Measurements from ENCODE around the gene ODC1. TPM values are rescaled to one million over a fixed set of nuclear protein-coding genes. Genes with fewer than 3 reads are reported as not detected.

Gene ODC1
- total RNA-seq, 1 experiment from 2014 or later = 277 TPM

- Mint-ChIP-seq H3K36me3 (ENCODE audit: insufficient read depth, unreplicated experiment) (peaks cover 8% of the 10 kb centered on the region), H3K27me3 (ENCODE audit: insufficient read depth, unreplicated experiment) (no peaks in the 10 kb centered on the region), H3K4me1 (ENCODE audit: low read depth, unreplicated experiment) (no peaks in the 10 kb centered on the region), H3K9me3 (ENCODE audit: unreplicated experiment) (no peaks in the 10 kb centered on the region), H3K4me3 (ENCODE audit: unreplicated experiment) (no peak overlapping the region), H3K27ac (ENCODE audit: unreplicated experiment) (no peak overlapping the region)
- no peak for DNase-seq
- peaks cover 12% of the 10 kb centered on the region; the same call in 1 of the 2 replicates for H3K4me1 ChIP-seq
- POLR2A ChIA-PET = no interaction called here
- TF ChIP-seq CTCF (IDR thresholded peaks at IDR 0.05; ENCODE audit: insufficient read depth in 1 of 2, low read depth in 1 of 2, low read length in 1 of 2, severe bottlenecking in 1 of 2, unreplicated experiment in 1 of 2) = no peak
- intact Hi-C loops (cut with micrococcal nuclease; ENCODE audit: unreplicated experiment) = no loop called here
- no TSS peak for BruUV-seq (replicated peaks)
- H3K4me3 ChIP-seq (ENCODE audit: low read depth, low read length) = no peak overlapping the region
- CTCF ChIA-PET = interaction anchor here (0.7 kb wide), 1 partner anchor 16 kb away, joined by 3 read pairs; no protein-coding TSS in a partner anchor
- no peaks in the 10 kb centered on the region for H3K36me3 ChIP-seq (ENCODE audit: control insufficient read depth, insufficient read depth, low read length)
- H3K27me3 ChIP-seq (replicated peaks; ENCODE audit: control insufficient read depth, insufficient read depth, low read length) = no peaks in the 10 kb centered on the region
- H3K9me3 ChIP-seq = no peaks in the 10 kb centered on the region
Measured at GRCh38 chr2:10392548-10392947, 55.6 kb downstream of the ODC1 start.

DNA sequence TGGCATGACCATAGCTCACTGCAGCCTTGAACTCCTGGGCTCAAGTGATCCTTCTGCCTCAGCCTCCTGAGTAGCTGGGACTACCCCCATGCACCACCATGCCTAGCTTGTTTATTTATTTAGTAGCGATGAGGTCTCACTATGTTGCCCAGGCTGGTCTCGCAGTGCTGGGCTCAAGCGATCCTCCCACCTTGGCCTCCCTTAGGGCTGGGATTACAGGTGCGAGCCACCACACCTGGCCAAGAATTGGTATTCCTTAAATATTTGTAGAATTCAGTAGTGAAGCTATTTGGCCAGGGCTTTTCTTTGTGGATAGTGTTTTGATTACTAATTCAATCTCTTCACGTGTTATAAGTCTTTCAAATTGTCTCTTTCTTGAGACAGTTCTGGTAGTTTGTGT is 56.0 kb downstream of the ODC1 start:
- Histone ChIP-seq H3K9me3 (no peaks in the 10 kb centered on the region), H3K27me3 (replicated peaks; ENCODE audit: control insufficient read depth, insufficient read depth, low read length) (no peaks in the 10 kb centered on the region), H3K4me3 (ENCODE audit: low read depth, low read length) (no peak overlapping the region), H3K36me3 (ENCODE audit: control insufficient read depth, insufficient read depth, low read length) (no peaks in the 10 kb centered on the region), H3K4me1 (peaks cover 12% of the 10 kb centered on the region; the same call in 1 of the 2 replicates)
- DNase-seq = no peak
- POLR2A ChIA-PET = no interaction called here
- no peak overlapping the region for H3K27ac Mint-ChIP-seq (ENCODE audit: unreplicated experiment)
- H3K27me3 Mint-ChIP-seq (ENCODE audit: insufficient read depth, unreplicated experiment) = no peaks in the 10 kb centered on the region
- TF ChIP-seq CTCF (IDR thresholded peaks at IDR 0.05; ENCODE audit: insufficient read depth in 1 of 2, low read depth in 1 of 2, low read length in 1 of 2, severe bottlenecking in 1 of 2, unreplicated experiment in 1 of 2) = no peak
- H3K4me3 Mint-ChIP-seq (ENCODE audit: unreplicated experiment) = no peak overlapping the region
- peaks cover 8% of the 10 kb centered on the region for H3K36me3 Mint-ChIP-seq (ENCODE audit: insufficient read depth, unreplicated experiment)
- intact Hi-C loops (cut with micrococcal nuclease; ENCODE audit: unreplicated experiment) = no loop called here
- no TSS peak for BruUV-seq (replicated peaks)
- no peaks in the 10 kb centered on the region for H3K9me3 Mint-ChIP-seq (ENCODE audit: unreplicated experiment)
- CTCF ChIA-PET = interaction anchor here (0.7 kb wide), 1 partner anchor 17 kb away, joined by 3 read pairs; no protein-coding TSS in a partner anchor
- no peaks in the 10 kb centered on the region for H3K4me1 Mint-ChIP-seq (ENCODE audit: low read depth, unreplicated experiment)

DNA sequence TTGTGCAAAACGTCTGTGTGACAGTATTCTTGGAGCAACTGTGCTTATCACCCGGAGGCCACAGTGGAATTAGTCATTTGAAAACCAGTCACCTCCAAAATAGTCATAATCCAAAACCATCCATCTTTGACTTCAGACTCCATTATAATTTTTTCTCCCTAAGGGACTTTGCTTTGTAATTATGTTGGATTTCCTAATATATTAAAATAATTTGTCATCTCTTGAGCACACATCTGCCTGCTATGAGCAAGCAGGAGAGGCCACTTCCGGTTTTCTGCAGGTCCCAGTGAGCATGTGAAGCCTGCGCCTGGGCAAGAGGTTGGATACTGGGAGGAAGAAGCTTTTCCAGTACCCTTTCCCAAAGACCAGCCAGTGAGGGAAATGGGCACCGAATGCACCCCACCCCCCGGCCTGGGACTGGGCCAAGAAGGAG is 57.7 kb downstream of the ODC1 start:
- CTCF ChIA-PET = interaction anchor here (2.0 kb wide), 1 partner anchor 19 kb away, joined by 6 read pairs; no protein-coding TSS in a partner anchor
- no peak for TF ChIP-seq CTCF (IDR thresholded peaks at IDR 0.05; ENCODE audit: insufficient read depth in 1 of 2, low read depth in 1 of 2, low read length in 1 of 2, severe bottlenecking in 1 of 2, unreplicated experiment in 1 of 2)
- peaks cover 14% of the 10 kb centered on the region; the same call in 1 of the 2 replicates for H3K4me1 ChIP-seq

More for the DNA sequence above, 57.7 kb downstream of the ODC1 start:
- no peaks in the 10 kb centered on the region for H3K27me3 ChIP-seq (replicated peaks; ENCODE audit: control insufficient read depth, insufficient read depth, low read length)
- BruUV-seq (replicated peaks) = no TSS peak
- no peaks in the 10 kb centered on the region for H3K9me3 ChIP-seq
- POLR2A ChIA-PET = interaction anchor here (0.5 kb wide), 1 partner anchor 8 kb away, joined by 3 read pairs; no protein-coding TSS in a partner anchor
- H3K4me1 Mint-ChIP-seq (ENCODE audit: low read depth, unreplicated experiment) = peaks cover 6% of the 10 kb centered on the region
- no peak for DNase-seq
- no peaks in the 10 kb centered on the region for H3K27me3 Mint-ChIP-seq (ENCODE audit: insufficient read depth, unreplicated experiment)
- no peaks in the 10 kb centered on the region for H3K9me3 Mint-ChIP-seq (ENCODE audit: unreplicated experiment)
- no peak overlapping the region for H3K4me3 ChIP-seq (ENCODE audit: low read depth, low read length)
- H3K36me3 ChIP-seq (ENCODE audit: control insufficient read depth, insufficient read depth, low read length) = no peaks in the 10 kb centered on the region
- H3K27ac Mint-ChIP-seq (ENCODE audit: unreplicated experiment) = no peak overlapping the region
- H3K36me3 Mint-ChIP-seq (ENCODE audit: insufficient read depth, unreplicated experiment) = peaks cover 8% of the 10 kb centered on the region
- intact Hi-C loops (cut with micrococcal nuclease; ENCODE audit: unreplicated experiment) = no loop called here
- no peak overlapping the region for H3K4me3 Mint-ChIP-seq (ENCODE audit: unreplicated experiment)

Other genes with a start within 250 kb of the ODC1 start
- 26.3 and 26.9 TPM in 2 replicates for gene HPCAL1, start 145.4 kb downstream of the ODC1 start, total RNA-seq (2022)
- gene NOL10, start 241.6 kb upstream of the ODC1 start, total RNA-seq (2022) = 38.8 and 41.7 TPM in 2 replicates